Motor neuron (in vitro differentiated cells): ENCODE measurements around the gene ADAMTS19. TPM values are rescaled to one million over a fixed set of nuclear protein-coding genes. Genes with fewer than 3 reads are reported as not detected.

Experiments
- ATAC-seq, 8 experiments: fragments of 200-7000 bp; cut with Tn5 transposase; replicated peaks in 6 of 8; 2 replicates each; pipeline ENCODE4 v1.8.0; 2021; ENCODE audit warnings: mild to moderate bottlenecking in 8 of 8, moderate library complexity in 8 of 8
- H3K27ac ChIP-seq, 2 donors: fragments of 250-450 bp; sonication (Bioruptor Pico); 2 replicates each; pipeline ENCODE4 v1.9.0; 2021; ENCODE audit warnings: antibody characterized with exemption in 2 of 2, mild to moderate bottlenecking in 2 of 2, moderate library complexity in 1 of 2
- H3K4me1 ChIP-seq, 2 donors: fragments of 250-450 bp; sonication (Bioruptor Pico); replicated peaks in 1 of 2; 2 replicates each; pipeline ENCODE4 v1.6.1; 2021; ENCODE audit warnings: antibody characterized with exemption in 2 of 2, mild to moderate bottlenecking in 2 of 2, moderate library complexity in 1 of 2
- H3K4me3 ChIP-seq, 5 donors: fragments of 250-450 bp; sonication (Bioruptor Pico); 2 replicates each; pipeline ENCODE4 v1.9.0; 2021; ENCODE audit warnings: antibody characterized with exemption in 5 of 5, mild to moderate bottlenecking in 5 of 5, moderate library complexity in 4 of 5
- WGBS, 10 experiments: fragments of 450-650 bp; shearing (Covaris generic); methylation state at CpG; one replicate each; pipeline ENCODE4 v1.0.0; 2022; 5-methylcytosine and 5-hydroxymethylcytosine counted together
- in situ Hi-C, 9 experiments: fragments of 400-800 bp; cut with MboI; loops; one replicate each; pipeline ENCODE4 v1.15.0; 2021; ENCODE audit warnings: low sequenced_read_pairs in 9 of 9, low pct_unique_long_range_greater_than_20kb in 2 of 9; ENCODE audit not compliant: unreplicated experiment in 9 of 9
- total RNA-seq, 8 experiments: library from RNA; unstranded; fragments of 300-600 nt; gene quantifications; 2 replicates each; pipeline versions ENCODE4 v1.2.3 to v1.2.4, GENCODE V29; 2022

ADAMTS19 gene
- total RNA-seq, 8 experiments from 2014 or later = 0.36 to 34.7 (median 2.8) TPM

GRCh38 chr5:129496421-129496820 lies 36.3 kb downstream of the ADAMTS19 start:
- ATAC-seq = peak in 4 of 8 experiments; percentile 26 to 71 (median 38)
- H3K4me3 ChIP-seq = no peak overlapping the region
- in situ Hi-C loops = no loop called here
- no peak overlapping the region for H3K27ac ChIP-seq
- H3K4me1 ChIP-seq = peaks cover 0 to 7% of the 10 kb centered on the region in 2 donors

- Histone ChIP-seq H3K27ac (no peak overlapping the region), H3K4me1 (peaks cover 0 to 7% of the 10 kb centered on the region in 2 donors), H3K4me3 (no peak overlapping the region)
- in situ Hi-C loops = no loop called here
- WGBS, 10 experiments = 0 to 94% (median 72%) methylated on average over 1 to 3 of the region's 3 CpGs
- ATAC-seq = no peak
Observed at GRCh38 chr5:129496864-129497595, 36.9 kb downstream of the ADAMTS19 start.

- H3K27ac ChIP-seq = no peak overlapping the region
- in situ Hi-C loops = no loop called here
- no peak for ATAC-seq
- H3K4me3 ChIP-seq = no peak overlapping the region
- H3K4me1 ChIP-seq = peaks cover 0 to 7% of the 10 kb centered on the region in 2 donors
Observed at GRCh38 chr5:129499208-129499852, 39.2 kb downstream of the ADAMTS19 start.

- Histone ChIP-seq H3K4me1 (peaks cover 0 to 7% of the 10 kb centered on the region in 2 donors), H3K4me3 (no peak overlapping the region), H3K27ac (no peak overlapping the region)
- ATAC-seq = no peak
- WGBS, 10 experiments = 33 to 100% (median 71%) methylated on average over 1 to 3 of the region's 3 CpGs
- in situ Hi-C loops = no loop called here
Observed at GRCh38 chr5:129500101-129500500, 40.0 kb downstream of the ADAMTS19 start.

GRCh38 chr5:129506086-129506485 lies 46.0 kb downstream of the ADAMTS19 start:
- 44 to 100% (median 79%) methylated on average over 1 of the region's 1 CpG; no CpG with 5 or more reads in 4 of the 10 experiments for WGBS, 10 experiments
- no peak overlapping the region for H3K27ac ChIP-seq
- H3K4me3 ChIP-seq = no peak overlapping the region
- peaks cover 0 to 4% of the 10 kb centered on the region in 2 donors for H3K4me1 ChIP-seq
- in situ Hi-C loops = no loop called here
- ATAC-seq = peak in 2 of 8 experiments; percentile 31 to 43

GRCh38 chr5:129506950-129507349 lies 46.9 kb downstream of the ADAMTS19 start:
- no peak for ATAC-seq
- Histone ChIP-seq H3K27ac (no peak overlapping the region), H3K4me1 (peaks cover 0 to 4% of the 10 kb centered on the region in 2 donors), H3K4me3 (no peak overlapping the region)
- in situ Hi-C loops = no loop called here

- ATAC-seq = no peak
- Histone ChIP-seq H3K4me1 (peaks cover 0 to 4% of the 10 kb centered on the region in 2 donors), H3K4me3 (no peak overlapping the region), H3K27ac (no peak overlapping the region)
- in situ Hi-C loops = no loop called here
- 9 to 90% (median 82%) methylated on average over 2 to 6 of the region's 6 CpGs for WGBS, 10 experiments
Observed at GRCh38 chr5:129507527-129507926, 47.4 kb downstream of the ADAMTS19 start.

GRCh38 chr5:129508606-129509005 lies 48.5 kb downstream of the ADAMTS19 start:
- Histone ChIP-seq H3K4me3 (no peak overlapping the region), H3K27ac (no peak overlapping the region), H3K4me1 (peaks cover 0 to 4% of the 10 kb centered on the region in 2 donors)
- in situ Hi-C loops = no loop called here
- 6 to 100% (median 83%) methylated on average over 1 to 2 of the region's 2 CpGs; no CpG with 5 or more reads in 1 of the 10 experiments for WGBS, 10 experiments
- no peak for ATAC-seq

GRCh38 chr5:129509363-129509975 lies 49.4 kb downstream of the ADAMTS19 start:
- H3K4me3 ChIP-seq = no peak overlapping the region
- in situ Hi-C loops = no loop called here
- no peak overlapping the region for H3K27ac ChIP-seq
- no peak for ATAC-seq
- 0 to 100% (median 85%) methylated on average over 2 of the region's 2 CpGs for WGBS, 10 experiments
- peaks cover 0 to 4% of the 10 kb centered on the region in 2 donors for H3K4me1 ChIP-seq

GRCh38 chr5:129511291-129511690 lies 51.2 kb downstream of the ADAMTS19 start:
- Histone ChIP-seq H3K4me1 (peaks cover 0 to 4% of the 10 kb centered on the region in 2 donors), H3K27ac (no peak overlapping the region), H3K4me3 (no peak overlapping the region)
- in situ Hi-C loops = no loop called here
- ATAC-seq = no peak

- Histone ChIP-seq H3K4me1 (no peaks in the 10 kb centered on the region), H3K27ac (no peak overlapping the region), H3K4me3 (no peak overlapping the region)
- WGBS, 10 experiments = 3 to 100% (median 85%) methylated on average over 1 to 3 of the region's 3 CpGs
- in situ Hi-C loops = no loop called here
- no peak for ATAC-seq
Observed at GRCh38 chr5:129541051-129541450, 81.0 kb downstream of the ADAMTS19 start.

- peak in 3 of 8 experiments; percentile 35 to 78 (median 49) for ATAC-seq
- Histone ChIP-seq H3K4me3 (no peak overlapping the region), H3K27ac (no peak overlapping the region), H3K4me1 (no peaks in the 10 kb centered on the region)
- in situ Hi-C loops = no loop called here
- WGBS, 10 experiments = 21 to 100% (median 89%) methylated on average over 1 to 4 of the region's 4 CpGs
Observed at GRCh38 chr5:129541648-129542251, 81.7 kb downstream of the ADAMTS19 start.

GRCh38 chr5:129547137-129547536 lies 87.0 kb downstream of the ADAMTS19 start:
- no peak for ATAC-seq
- Histone ChIP-seq H3K27ac (no peak overlapping the region), H3K4me1 (no peaks in the 10 kb centered on the region), H3K4me3 (no peak overlapping the region)
- WGBS, 10 experiments = 0 to 100% (median 53%) methylated on average over 1 of the region's 1 CpG; no CpG with 5 or more reads in 2 of the 10 experiments
- in situ Hi-C loops = no loop called here
